ENCODE data around the gene MMS19. TPM values are rescaled to one million over a fixed set of nuclear protein-coding genes. Genes with fewer than 3 reads are reported as not detected.
A peak's percentile ranks its signal among the peaks of the same experiment; 100 is the strongest.

Gene MMS19, protein sequence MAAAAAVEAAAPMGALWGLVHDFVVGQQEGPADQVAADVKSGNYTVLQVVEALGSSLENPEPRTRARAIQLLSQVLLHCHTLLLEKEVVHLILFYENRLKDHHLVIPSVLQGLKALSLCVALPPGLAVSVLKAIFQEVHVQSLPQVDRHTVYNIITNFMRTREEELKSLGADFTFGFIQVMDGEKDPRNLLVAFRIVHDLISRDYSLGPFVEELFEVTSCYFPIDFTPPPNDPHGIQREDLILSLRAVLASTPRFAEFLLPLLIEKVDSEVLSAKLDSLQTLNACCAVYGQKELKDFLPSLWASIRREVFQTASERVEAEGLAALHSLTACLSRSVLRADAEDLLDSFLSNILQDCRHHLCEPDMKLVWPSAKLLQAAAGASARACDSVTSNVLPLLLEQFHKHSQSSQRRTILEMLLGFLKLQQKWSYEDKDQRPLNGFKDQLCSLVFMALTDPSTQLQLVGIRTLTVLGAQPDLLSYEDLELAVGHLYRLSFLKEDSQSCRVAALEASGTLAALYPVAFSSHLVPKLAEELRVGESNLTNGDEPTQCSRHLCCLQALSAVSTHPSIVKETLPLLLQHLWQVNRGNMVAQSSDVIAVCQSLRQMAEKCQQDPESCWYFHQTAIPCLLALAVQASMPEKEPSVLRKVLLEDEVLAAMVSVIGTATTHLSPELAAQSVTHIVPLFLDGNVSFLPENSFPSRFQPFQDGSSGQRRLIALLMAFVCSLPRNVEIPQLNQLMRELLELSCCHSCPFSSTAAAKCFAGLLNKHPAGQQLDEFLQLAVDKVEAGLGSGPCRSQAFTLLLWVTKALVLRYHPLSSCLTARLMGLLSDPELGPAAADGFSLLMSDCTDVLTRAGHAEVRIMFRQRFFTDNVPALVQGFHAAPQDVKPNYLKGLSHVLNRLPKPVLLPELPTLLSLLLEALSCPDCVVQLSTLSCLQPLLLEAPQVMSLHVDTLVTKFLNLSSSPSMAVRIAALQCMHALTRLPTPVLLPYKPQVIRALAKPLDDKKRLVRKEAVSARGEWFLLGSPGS
- total RNA-seq (10 to 100 TPM; 54.5 to 91.5 (median 59.7) TPM), polyA plus RNA-seq (100 to 1,000 TPM in 1 of 3 donors, 10 to 100 TPM in 2; 53.5 to 101 (median 78.7) TPM)
- long read RNA-seq, donor 1, partial matches to known transcripts, result 11 of 17 reads
- long read RNA-seq, donor 1, other reads (novel, unspliced or antisense), result 0 of 17 reads
- long read RNA-seq, donor 2, partial matches to known transcripts, result 0 of 2 reads
- long read RNA-seq, donor 2, other reads (novel, unspliced or antisense), result 0 of 2 reads

DNA sequence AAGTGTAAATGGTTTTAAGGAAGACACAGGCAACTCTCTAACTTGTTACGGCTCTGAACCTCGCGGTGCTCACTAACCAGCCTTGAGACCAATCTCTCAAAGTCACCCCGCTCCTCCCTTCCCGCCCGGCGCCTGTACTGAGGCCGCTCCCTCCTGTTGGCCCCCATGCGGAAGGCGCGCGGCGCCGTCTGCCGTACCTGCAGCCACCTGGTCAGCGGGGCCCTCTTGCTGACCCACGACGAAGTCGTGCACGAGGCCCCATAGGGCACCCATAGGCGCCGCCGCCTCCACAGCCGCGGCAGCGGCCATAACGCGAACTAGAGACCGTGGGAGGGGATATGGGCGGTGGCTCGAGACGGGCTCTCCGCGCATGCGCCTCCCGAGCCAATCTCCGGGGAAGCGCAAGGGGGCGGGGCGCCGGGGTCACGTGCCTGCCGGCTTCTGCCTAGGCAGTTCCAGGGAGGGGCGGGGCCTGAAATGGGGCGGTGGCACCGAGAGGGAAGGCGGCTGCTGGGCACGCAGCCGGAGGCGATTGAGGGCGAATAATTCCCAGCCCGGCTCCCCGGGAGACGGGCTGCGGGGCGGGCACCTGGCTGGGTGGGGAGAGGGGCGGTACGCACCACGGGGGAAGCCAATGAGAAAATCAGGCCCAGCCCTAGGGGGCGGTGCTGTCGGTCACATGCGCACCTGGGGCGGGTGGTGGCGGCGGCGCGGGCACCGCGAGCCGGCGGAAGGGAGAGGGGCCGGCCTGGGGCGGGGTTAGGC lies at the start of gene MMS19:
Gene MMS19, minus strand, starts transcription at position 347 of the 765 bp plus-strand sequence. Its CDS starts 38 bp downstream, at position 309.
- peak within 1 kb of the TSS; percentile 79 to 99 (median 96) for H3K4me3 ChIP-seq
- WGBS, 5 donors, result 0 to 1% (median 0%) methylated on average over 24 to 73 of the region's 73 CpGs
- H3K27ac ChIP-seq, result peak within 1 kb of the TSS; percentile 88 to 98 (median 94)
- intact Hi-C loops (cut with DNase I; ENCODE audit: low total_unique reads), result no loop called here
- peaks cover 0 to 23% (median 0%) of the 10 kb centered on the region in 7 donors for H3K27me3 ChIP-seq (replicated peaks in 1 of 7)
- TF ChIP-seq POLR2A (IDR thresholded peaks at IDR 0.05), result peak in 2 of 3 donors; percentile 45 to 52
- TF ChIP-seq CTCF (IDR thresholded peaks at IDR 0.05 in 8 of 11, conservative IDR thresholded peaks at IDR 0.05 in 3 of 11), result peak in 7 of 11 experiments; percentile 11 to 52 (median 25)
- peak; percentile 66 to 88 (median 83) for TF ChIP-seq POLR2AphosphoS5 (IDR thresholded peaks at IDR 0.05)
- peak; percentile 100 for DNase-seq
- H3K9me3 ChIP-seq, result no peaks in the 10 kb centered on the region
- peaks cover 15 to 78% (median 52%) of the 10 kb centered on the region in 6 donors for H3K4me1 ChIP-seq
- H3K36me3 ChIP-seq, result peaks cover 0 to 5% (median 0%) of the 10 kb centered on the region in 6 donors

GRCh38 chr10:97547962-97548361 lies 49.7 kb upstream of the MMS19 start:
- intact Hi-C loops (cut with DNase I; ENCODE audit: low total_unique reads), result no loop called here
- no peak for DNase-seq
- Histone ChIP-seq H3K27ac (no peak overlapping the region), H3K27me3 (replicated peaks in 1 of 7) (no peaks in the 10 kb centered on the region), H3K36me3 (no peaks in the 10 kb centered on the region), H3K9me3 (no peaks in the 10 kb centered on the region), H3K4me3 (no peak overlapping the region), H3K4me1 (peaks cover 3 to 23% (median 12%) of the 10 kb centered on the region in 6 donors)
- WGBS, 5 donors, result 67 to 91% (median 81%) methylated on average over 4 of the region's 4 CpGs
- TF ChIP-seq POLR2A (IDR thresholded peaks at IDR 0.05), result no peak
- no peak for TF ChIP-seq CTCF (IDR thresholded peaks at IDR 0.05 in 8 of 11, conservative IDR thresholded peaks at IDR 0.05 in 3 of 11)

- no peak overlapping the region for H3K4me3 ChIP-seq
- no peaks in the 10 kb centered on the region for H3K9me3 ChIP-seq
- WGBS, 5 donors, result 58 to 83% (median 74%) methylated on average over 4 of the region's 4 CpGs
- H3K27me3 ChIP-seq (replicated peaks in 1 of 7), result no peaks in the 10 kb centered on the region
- DNase-seq, result peak; percentile 13
- H3K4me1 ChIP-seq, result peaks cover 3 to 31% (median 19%) of the 10 kb centered on the region in 6 donors
- H3K36me3 ChIP-seq, result no peaks in the 10 kb centered on the region
- intact Hi-C loops (cut with DNase I; ENCODE audit: low total_unique reads), result no loop called here
- no peak overlapping the region for H3K27ac ChIP-seq
- TF ChIP-seq CTCF (IDR thresholded peaks at IDR 0.05 in 8 of 11, conservative IDR thresholded peaks at IDR 0.05 in 3 of 11) (no peak), POLR2A (IDR thresholded peaks at IDR 0.05) (no peak), POLR2AphosphoS5 (IDR thresholded peaks at IDR 0.05) (no peak)
Observed at GRCh38 chr10:97547271-97547600, 49.0 kb upstream of the MMS19 start.
